NOMO-1 (cell line): Measurements from ENCODE around the gene LDLRAD4.
"Not testable (repeated sequence)": the region's sequence is repeated elsewhere in the genome, so short reads cannot be mapped to it uniquely, and the experiment has no call there.

ENCODE experiments used
- DNase-seq, 2 experiments: peaks; one replicate each; lab custom pipeline; 2025; ENCODE audit not compliant: unreplicated experiment in 2 of 2; lab: John Stamatoyannopoulos, UW

The LDLRAD4 gene

DNA sequence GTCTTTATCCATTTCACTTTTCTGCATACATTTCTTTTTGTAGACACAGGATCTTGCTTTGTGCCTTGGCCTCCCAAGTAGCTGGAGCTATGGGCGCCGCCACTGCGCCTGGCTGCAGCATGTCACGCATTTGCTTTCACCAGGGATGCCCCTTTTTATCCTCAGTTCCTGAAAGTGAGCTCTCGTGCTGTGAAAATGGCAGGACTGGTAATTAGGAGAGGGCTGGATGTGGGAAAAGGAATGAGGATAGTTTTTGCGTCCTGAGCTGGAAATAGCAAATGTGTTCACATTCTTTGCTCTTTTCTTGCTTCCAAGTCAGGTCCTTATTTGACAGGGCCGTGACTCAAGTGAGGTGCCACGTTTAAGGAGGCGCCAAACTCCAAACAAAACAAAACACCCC is 104.6 kb downstream of the LDLRAD4 start:
- DNase-seq, result no peak

DNA sequence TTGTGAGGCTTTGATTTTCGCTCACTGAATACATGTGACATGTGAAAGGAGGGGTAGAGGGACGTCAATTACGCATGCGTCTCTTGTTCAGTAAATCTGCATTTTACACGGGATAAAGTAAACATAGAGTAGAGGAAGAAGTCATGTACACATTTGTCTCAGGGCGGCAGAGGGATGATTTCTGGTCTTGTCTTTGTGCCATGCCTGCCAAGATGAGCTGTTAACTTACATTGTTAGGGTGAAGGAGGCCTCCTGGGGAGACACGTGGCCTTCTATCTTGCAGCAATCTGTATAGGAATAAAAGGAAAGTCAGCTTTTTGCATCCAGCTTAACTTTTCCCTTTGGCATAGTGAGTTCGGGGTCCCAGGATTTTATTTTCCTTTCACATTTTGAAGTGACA is 106.3 kb downstream of the LDLRAD4 start:
- no peak for DNase-seq

DNA sequence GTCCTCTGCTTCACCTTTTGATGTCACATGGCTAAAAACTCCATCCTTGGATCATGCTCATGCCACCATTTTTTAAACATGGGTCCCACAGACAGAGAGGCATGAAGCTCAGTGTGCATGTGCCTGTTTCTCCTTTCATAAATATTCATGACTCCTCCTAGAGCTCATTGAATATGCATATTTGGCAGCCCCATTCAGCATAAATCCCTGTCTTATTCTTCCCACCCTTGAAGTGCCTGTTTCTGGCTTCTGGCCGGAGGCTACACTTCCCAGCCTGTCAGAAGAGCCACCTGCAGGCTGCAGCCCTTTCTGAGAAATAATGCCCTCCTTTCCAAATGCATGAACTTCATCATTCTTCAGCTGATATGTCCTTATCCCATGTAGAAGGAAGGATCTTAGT is 109.7 kb downstream of the LDLRAD4 start:
- DNase-seq, result no peak

DNA sequence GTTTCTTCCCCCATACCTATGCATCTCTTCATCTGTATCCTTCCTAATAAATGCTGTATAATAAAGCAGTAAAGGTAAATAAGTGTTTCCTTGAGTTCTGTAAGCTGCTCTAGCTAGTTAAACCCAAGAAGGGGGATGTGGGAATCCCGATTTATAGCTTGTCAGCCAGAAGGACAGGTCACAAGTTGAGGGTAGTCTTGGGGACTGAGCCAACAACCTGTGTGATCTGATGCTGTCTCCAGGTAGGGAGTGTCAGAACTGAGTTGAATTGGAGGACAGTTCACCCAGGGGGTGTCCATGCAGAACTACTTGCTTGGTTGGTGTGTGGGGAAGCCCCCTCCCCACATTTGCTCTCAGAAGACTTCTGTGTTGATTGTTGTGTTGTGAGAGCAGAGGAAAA is 112.4 kb downstream of the LDLRAD4 start:
- no peak for DNase-seq

DNA sequence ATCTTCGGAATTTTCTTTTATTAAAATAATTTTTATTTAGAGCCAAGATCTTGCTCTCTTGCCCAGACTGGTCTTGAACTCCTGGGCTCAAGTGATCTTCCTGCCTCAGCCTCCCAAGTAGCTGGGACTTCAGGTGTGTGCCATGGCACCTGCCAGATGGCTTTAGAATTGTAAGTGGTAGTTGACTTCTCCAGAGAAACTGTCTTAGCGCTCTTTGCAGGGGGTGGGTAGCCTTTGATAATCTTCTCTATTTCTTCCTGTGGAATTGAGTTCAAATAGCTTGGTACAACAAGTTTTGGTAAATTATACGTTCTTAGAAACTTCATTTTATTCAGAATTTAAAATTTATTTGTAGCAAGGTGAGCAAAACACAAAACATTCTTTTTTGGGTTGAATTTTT is 113.3 kb downstream of the LDLRAD4 start:
- DNase-seq, result no peak

DNA sequence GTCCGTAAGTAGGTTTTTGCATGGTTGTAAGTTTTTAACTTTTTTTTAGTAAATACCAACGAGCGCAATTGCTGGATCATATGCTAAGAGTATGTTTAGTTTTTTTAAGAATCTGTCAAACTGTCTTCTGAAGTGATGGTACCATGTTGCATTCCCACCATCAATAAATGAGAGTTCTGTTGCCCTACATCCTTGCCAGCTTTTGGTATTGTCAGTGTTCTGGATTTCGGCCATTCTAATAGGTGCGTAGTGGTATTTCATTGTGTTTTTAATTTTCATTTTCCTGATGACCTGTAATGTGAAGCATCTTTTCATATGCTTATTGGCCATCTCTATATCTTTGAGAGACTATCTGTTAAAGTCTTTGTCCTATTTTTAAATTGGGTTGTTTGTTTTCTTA is 114.3 kb downstream of the LDLRAD4 start:
- no peak for DNase-seq

DNA sequence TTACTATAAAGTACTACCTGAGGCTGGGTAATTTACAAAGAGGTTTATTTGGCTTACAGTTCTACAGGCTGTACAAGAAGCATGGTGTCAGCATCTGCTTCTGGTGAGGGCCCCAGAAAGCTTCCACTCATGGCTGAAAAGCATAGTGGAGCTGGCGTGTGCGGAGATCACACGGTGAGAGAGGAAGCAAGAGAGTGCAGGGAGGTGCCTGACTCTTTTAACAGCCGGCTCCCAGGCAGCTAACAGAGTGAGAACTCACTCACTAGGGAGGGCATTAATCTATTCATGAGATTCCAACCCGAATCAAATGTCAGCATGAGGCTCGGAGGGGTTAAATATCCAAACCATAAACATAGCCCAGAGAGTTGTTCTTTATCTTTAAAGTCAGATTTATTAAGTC is 117.3 kb downstream of the LDLRAD4 start:
- no peak for DNase-seq

DNA sequence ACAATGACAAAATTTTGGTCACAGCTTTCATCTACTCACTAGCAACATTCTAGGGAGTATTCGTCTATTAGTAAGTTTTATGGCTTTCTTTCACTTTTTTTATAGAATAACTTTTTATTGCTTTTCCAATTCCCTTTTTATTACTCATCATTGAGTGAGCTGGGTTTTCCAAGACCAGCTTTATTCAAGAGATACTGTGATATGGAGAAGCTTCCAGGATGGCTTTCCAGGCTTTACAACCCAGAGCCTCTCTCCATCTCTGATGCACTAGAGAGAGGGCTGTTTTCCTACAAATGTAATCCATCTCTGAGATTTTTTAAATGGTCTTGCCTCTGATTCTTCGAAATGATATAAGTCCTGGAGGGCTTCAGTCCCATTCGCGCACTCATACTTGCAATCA is 118.3 kb downstream of the LDLRAD4 start:
- DNase-seq, result no peak

DNA sequence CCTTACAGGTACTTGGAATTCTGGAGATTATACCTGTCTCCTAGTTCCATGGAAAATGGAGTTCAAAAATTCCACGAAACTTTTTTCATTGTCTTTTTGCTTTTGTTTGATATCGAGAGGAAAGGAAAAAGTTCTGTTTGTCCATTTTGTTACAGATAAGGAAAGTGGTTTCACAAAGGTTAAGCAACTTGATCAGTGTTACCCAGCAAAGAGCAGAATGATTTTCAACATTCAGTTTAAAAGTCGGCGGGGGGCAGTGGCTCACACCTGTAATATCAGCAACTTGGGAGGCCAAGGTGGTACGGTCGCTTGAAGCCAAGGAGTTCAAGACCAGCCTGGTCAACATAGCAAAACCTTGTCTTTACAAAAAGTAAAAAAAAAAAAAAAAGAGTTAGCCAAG is 118.8 kb downstream of the LDLRAD4 start:
- no peak for DNase-seq

DNA sequence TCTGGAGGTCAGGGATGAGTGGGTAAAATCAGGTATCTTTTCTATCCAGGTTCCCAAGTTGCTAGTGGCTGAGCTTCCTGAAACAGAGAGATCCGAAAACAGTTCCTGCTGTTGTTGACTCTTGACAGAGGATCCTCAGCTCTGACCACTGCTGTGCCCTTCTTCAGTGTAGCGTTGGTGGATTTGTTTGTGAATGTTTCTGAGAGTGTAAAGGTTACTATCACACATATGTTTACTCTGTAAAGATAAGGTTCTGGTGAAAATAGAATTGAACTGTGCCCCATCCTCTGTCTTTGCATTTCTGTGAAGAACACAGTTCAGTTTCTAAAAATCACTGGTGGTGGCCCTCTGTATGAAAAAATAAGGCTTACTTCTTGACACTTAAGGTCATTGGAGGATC is 119.8 kb downstream of the LDLRAD4 start:
- DNase-seq, result no peak

DNA sequence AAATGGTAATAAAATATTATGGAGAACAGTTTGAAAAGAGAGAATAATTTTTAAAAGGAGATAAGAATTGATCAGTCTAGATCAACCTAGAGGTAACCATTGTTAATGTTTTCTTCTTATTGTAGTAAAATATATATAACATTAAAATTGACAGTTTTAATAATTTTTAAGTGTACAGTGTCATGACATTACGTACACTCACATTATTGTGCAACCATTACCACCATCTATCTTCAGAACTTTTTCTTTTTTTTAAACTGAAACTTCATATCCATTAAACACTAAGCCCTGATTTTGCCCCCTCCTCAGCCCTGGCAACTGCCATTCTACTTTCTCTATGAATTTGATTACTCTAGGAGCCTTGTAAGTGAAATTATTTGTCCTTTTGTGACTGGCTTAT is 121.1 kb downstream of the LDLRAD4 start:
- DNase-seq, result no peak

DNA sequence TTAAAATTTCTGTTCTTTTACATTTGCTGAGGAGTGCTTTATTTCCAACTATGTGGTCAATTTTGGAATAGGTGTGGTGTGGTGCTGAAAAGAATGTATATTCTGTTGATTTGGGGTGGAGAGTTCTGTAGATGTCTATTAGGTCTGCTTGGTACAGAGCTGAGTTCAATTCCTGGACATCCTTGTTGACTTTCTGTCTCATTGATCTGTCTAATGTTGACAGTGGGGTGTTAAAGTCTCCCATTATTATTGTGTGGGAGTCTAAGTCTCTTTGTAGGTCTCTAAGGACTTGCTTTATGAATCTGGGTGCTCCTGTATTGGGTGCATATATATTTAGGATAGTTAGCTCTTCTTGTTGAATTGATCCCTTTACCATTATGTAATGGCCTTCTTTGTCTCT is 127.9 kb downstream of the LDLRAD4 start:
- DNase-seq, result not testable (repeated sequence)

DNA sequence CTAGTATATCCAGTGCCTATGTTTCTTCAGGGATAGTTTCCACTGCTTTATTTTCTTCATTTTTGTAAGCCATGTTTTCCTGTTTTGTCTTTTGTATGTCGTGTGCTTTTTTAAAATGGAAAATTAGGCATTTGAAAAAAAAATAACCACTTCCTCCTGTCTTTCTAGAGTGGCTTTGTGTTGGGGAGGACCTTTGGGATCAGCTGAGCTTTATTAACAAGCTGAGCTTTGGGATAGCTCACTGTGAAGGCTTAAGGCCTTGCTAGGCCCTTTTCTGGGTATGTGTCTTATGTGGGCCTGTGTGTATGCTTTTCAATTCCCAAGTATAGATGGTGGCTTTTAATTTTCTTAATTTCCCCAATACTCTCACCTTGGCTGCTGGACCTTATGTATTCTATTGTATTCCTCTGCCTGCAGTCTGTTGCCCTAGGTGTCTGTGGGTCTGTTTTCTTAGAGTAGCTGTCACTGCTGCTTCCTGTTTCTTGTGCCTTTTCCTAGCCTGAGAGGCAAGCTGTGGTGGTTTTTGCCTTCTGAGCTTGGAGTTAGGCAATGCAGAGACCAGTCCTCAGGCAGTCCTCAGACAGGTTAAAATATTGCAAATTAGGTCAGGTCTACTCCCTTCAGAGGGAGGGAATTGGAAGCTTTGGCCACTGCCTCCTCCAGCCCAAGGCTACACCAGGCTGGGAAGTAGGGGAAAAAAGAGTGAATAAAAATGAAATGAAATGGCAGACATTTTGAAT is 134.7 kb downstream of the LDLRAD4 start:
- peak; percentile 86 to 89 for DNase-seq

DNA sequence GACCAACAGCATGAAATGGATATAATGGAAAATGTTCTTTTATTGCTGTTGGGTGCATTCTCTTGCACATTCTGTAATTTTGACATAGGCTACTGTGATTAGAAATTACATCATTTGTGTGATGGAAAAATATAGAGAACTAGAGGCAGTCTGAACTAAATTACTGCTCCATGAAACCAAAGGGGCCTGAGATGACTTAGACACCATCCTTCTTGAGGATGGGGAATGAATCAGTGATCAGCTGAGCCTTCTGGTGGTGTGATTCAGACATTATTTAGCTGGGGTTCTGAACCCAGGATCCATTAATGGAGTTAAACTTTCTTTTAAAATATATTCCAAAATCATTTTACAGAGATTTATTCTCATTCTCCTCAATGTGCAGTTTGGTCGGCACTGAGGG is 135.8 kb downstream of the LDLRAD4 start:
- no peak for DNase-seq

DNA sequence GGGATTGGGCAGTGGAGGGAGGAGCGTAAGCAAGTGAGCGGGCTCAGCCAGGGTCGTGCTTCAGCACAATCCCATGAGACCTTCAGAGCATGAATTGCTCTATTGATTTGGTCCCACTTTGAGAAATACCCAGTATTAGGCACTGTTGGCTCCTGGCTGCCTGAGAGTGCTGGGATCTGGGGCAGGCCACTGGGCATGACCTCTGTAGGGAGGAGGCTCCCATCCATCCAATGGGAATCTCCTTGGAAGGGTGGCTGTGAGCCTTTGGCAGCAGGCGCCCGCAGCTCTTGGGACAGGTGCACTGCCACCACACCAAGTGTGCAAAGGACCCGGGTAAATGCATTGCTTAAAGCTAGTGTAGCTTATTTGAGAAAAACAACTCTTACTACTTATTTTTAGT is 137.5 kb downstream of the LDLRAD4 start:
- DNase-seq, result no peak

DNA sequence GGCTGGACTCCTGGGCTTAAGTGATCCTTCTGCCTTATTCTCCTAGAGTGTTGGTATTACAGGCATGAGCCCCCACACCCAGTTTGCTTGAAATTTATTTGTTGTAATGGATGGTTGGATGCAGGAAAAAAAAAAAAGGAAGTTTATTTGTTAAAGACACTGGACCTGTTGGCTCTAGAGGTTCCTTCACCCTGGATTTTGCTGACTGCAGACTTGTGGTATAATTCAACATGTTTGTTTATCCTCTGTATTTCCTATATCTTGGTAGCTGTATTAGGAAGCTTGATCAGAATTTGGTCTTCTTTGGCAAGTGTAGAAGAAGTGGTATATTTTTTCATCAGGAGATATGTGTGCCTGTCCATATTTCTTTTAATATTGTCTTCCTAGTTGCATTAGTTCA is 138.7 kb downstream of the LDLRAD4 start:
- no peak for DNase-seq

DNA sequence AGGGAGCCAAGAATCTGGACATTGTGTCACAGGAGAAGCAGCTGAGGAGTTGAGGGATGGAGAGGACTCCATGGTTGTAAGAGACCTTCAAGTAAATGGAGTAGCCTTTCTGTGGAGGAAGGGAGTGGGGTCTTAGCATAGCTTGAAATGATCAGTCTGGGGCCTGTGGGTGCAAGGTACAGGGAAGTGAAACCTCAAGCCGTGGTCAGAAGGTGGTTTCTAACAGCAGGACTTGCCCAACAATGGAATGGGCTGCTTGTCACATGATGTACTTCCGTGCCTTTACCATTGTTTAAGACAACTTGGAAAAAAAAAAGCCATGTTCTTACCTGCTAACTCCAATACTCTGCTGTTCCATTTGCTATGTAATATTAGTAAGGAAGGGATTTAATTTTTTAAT is 140.7 kb downstream of the LDLRAD4 start:
- peak; percentile 68 to 91 for DNase-seq

DNA sequence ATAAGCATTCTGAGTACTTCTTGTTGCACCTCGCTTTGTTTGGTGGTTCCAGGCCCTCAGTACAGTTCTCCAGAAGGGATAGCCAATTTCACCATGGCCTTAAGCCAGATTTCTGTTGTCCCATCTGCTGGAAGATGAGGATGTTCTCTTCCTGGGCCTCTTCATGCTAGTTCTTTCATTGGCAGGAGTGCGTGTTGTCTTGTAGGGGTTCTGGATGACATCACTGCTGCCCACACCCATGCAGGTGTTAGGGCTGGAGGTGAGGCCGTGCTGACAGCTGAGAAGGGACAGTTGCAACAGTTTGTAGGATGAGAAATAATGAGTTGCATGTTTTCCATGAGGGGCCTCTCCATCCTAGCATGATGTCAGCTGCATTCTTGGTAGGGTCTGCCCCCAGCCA is 142.9 kb downstream of the LDLRAD4 start:
- no peak for DNase-seq

DNA sequence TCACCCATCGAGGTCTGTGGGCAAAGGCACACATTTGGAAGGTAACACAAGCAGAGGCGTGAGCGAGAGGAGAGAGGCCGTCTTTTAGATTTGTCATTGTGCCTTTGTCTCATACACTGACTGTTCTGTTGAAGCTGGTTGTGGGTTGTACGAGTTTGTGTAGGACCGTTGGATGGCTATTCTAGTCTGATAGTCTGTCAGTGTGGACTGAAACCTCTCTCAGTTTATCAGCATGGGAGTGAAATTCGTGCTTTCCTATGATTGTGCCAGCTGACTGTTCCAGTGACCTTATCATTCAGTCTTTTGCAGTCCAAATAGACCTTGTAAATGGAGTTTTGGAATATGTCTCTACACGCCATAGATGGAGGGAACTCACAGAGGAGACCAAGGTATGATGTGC is 143.5 kb downstream of the LDLRAD4 start:
- DNase-seq, result no peak

DNA sequence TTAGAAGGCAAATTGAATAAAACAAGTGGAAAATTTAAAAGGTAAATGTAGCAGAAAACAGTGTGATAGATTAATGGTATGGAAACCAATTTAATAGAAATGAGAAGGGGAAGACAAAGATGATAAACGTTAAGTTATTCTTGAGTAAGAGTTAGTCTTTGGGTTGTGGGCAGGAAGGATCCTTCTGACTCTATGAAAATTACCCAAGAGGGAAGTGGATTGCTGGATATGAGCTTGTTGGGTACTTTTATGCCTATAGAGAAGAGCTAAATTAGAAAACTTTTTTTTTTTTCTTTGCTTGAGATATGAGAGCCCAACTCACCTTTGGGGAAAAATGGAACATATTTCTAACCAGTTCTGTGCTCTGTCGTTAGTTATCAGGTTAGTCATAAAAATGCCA is 144.0 kb downstream of the LDLRAD4 start:
- DNase-seq, result peak; percentile 67 to 85

DNA sequence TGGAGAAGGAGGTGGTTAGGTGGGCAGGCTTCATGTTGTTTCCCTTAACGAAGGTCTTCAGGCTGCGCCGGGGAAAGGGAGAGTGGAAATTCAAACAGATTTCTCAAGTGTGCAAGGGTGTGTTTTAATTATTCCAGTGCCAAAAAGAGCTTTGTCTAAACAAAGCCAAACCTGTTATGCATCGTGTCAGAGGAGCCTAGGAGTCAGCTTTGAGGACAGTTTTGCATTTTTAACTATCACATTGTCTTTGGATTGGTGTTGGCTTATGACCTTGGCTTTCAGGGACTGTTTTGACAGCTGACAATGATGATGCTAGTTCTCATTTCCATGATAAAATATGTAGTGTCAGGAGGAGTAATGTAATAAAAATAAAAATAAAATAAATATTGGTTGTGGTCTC is 144.8 kb downstream of the LDLRAD4 start:
- no peak for DNase-seq

DNA sequence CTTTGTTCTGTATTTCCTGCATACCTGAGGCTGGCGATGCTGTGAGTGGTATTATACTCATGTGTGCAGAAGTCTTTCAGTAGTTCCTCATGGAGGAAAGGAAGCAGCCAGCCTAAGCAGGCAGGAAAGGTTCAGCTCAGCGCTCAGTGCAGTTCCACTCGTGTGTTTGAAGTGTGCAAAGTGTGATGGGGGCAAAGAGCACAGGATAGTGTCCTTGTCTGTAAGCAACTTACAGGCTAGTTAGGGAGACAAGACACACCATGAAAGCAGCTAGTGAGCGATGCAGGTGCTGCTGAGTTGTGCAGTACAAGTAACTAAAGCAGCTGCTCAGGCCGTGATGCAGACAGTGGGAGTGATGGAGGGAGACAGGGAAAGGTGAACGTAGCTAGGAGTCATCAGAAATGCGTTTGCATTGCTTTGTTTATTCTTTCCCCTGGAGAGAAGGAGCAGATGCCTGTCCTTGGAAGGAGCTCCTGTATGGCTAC is 146.2 kb downstream of the LDLRAD4 start:
- DNase-seq, result no peak

DNA sequence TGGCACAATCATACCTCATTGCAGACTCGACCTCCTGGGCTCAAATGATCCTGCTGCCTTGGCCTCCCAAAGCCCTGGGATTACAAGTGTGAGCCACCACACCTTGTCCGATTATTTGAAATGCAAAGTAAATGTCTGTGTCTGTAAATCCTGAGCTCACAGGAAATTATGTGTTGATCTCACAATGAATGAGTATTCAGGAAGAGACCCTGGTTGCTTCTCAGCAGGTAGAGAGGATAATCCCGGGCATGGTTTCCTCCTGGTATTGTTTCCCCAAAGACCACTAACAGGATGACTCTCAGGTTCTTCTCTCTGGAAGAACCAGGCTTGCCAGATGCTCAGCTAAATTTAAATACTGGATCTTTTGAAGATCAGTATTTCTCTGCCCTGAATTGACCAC is 147.6 kb downstream of the LDLRAD4 start:
- no peak for DNase-seq
